HepG2 (cell line): ENCODE data around the gene HMGN1. TPM values are rescaled to one million over a fixed set of nuclear protein-coding genes. Genes with fewer than 3 reads are reported as not detected.

Source experiments
- AKNA ChIP-seq: sonication (generic); formaldehyde crosslinking; IDR thresholded peaks from 2 replicates; pipeline ENCODE4 v1.4.0; 2020; ENCODE audit warnings: missing genetic modification reagents, borderline replicate concordance
- ATF3 ChIP-seq: sonication (generic); formaldehyde crosslinking; IDR thresholded peaks from 2 replicates; pipeline ENCODE4 v1.4.0; 2020; ENCODE audit warnings: missing genetic modification reagents
- CEBPZ ChIP-seq: IDR thresholded peaks from 2 replicates; pipeline ENCODE4 v1.6.1; 2012; ENCODE audit warnings: low read length, improper control_type of control experiment
- CREB3 ChIP-seq: sonication (generic); formaldehyde crosslinking; IDR thresholded peaks from 2 replicates; pipeline ENCODE4 v1.5.0; 2020; ENCODE audit warnings: missing genetic modification reagents
- IRF9 ChIP-seq: sonication (generic); formaldehyde crosslinking; IDR thresholded peaks from 2 replicates; pipeline ENCODE4 v1.8.0; 2022; ENCODE audit warnings: missing genetic modification reagents, mild to moderate bottlenecking, borderline replicate concordance
- PHF20 ChIP-seq: sonication (generic); formaldehyde crosslinking; IDR thresholded peaks from 2 replicates; pipeline ENCODE4 v1.5.0; 2020; ENCODE audit warnings: mild to moderate bottlenecking, missing genetic modification reagents
- RBAK ChIP-seq: sonication (generic); formaldehyde crosslinking; IDR thresholded peaks from 2 replicates; pipeline ENCODE4 v1.5.1; 2020; ENCODE audit warnings: mild to moderate bottlenecking, missing genetic modification reagents
- TARDBP ChIP-seq: sonication (generic); formaldehyde crosslinking; IDR thresholded peaks from 2 replicates; pipeline ENCODE4 v1.8.0; 2022; ENCODE audit warnings: mild to moderate bottlenecking, missing genetic modification reagents
- ZNF138 ChIP-seq: sonication (generic); formaldehyde crosslinking; IDR thresholded peaks from 2 replicates; pipeline ENCODE4 v1.5.0; 2020; ENCODE audit warnings: mild to moderate bottlenecking, low read depth, missing genetic modification reagents
- ZNF230 ChIP-seq: sonication (generic); formaldehyde crosslinking; IDR thresholded peaks from 2 replicates; pipeline ENCODE4 v1.4.0; 2020; ENCODE audit warnings: mild to moderate bottlenecking, missing genetic modification reagents
- ZNF687 ChIP-seq: sonication (generic); formaldehyde crosslinking; IDR thresholded peaks from 2 replicates; pipeline ENCODE4 v1.5.1; 2020; ENCODE audit warnings: mild to moderate bottlenecking, missing genetic modification reagents, moderate library complexity
- ZNF761 ChIP-seq: sonication (generic); formaldehyde crosslinking; conservative IDR thresholded peaks from 2 replicates; pipeline ENCODE4 v1.4.0; 2020; ENCODE audit warnings: mild to moderate bottlenecking, missing genetic modification reagents
- ZNF777 ChIP-seq: sonication (generic); formaldehyde crosslinking; IDR thresholded peaks from 2 replicates; pipeline ENCODE4 v1.4.0; 2020; ENCODE audit warnings: missing genetic modification reagents
- polyA plus RNA-seq, 8 experiments: library from polyadenylated mRNA; depleted of rRNA in 3 of 8; stranded (reverse) in 7 of 8; unstranded in 1 of 8; fragments of >200 nt; fragmentation: Illumina TruSeq in 4 of 8; extraction: Trizol in 4 of 8; gene quantifications; 2 replicates each; pipeline versions ENCODE4 v1.2.1 to v1.2.3, GENCODE V29; 2011 to 2016; ENCODE audit warnings: low read depth in 4 of 8, missing spikeins in 1 of 8, mixed read lengths in 1 of 8; ENCODE audit not compliant: insufficient read depth in 1 of 8
- total RNA-seq, 5 experiments: library from RNA; depleted of rRNA; stranded (reverse); fragments of >200 nt; fragmentation: Illumina TruSeq; extraction: Trizol; gene quantifications; 2 replicates each; pipeline ENCODE4 v1.2.3, GENCODE V29; 2016; ENCODE audit warnings: low read depth in 1 of 5

HMGN1 gene
- total and polyA plus RNA-seq, 2 of the 13 experiments (the other 11 are each of a cell fraction or from before 2014, with no cell fraction given), result 104 to 286 TPM

GRCh38 chr21:39313571-39314142 lies 35.2 kb downstream of the HMGN1 start, which contains the start of gene BRWD1 (continued):
- peak; percentile 21; the same call in 1 of the 2 replicates for TF ChIP-seq IRF9
- TF ChIP-seq ZNF230 (CRISPR knock-in tag), result 0 out of 2 replicates have a peak, but pooled peaks have one; percentile 43
- TF ChIP-seq AKNA (CRISPR knock-in tag), result no peak
- no peak for TF ChIP-seq ZNF138 (CRISPR knock-in tag)
- peak; percentile 67; the same call in 1 of the 2 replicates for TF ChIP-seq TARDBP (CRISPR knock-in tag)
- TF ChIP-seq ZNF777 (CRISPR knock-in tag), result peak; percentile 76
- TF ChIP-seq ZNF687 (CRISPR knock-in tag), result peak; percentile 91
- TF ChIP-seq CEBPZ, result no peak
- TF ChIP-seq CREB3 (CRISPR knock-in tag), result peak; percentile 56; the same call in 1 of the 2 replicates
- TF ChIP-seq PHF20 (CRISPR knock-in tag), result peak; percentile 65; the same call in 1 of the 2 replicates
- TF ChIP-seq RBAK (CRISPR knock-in tag), result no peak
- no peak; the same call in 1 of the 2 replicates for TF ChIP-seq ATF3 (CRISPR knock-in tag)
- TF ChIP-seq ZNF761 (CRISPR knock-in tag), result 0 out of 2 replicates have a peak, but pooled peaks have one; percentile 51
